Measurements from ENCODE around the gene CHFR. TPM values are rescaled to one million over a fixed set of nuclear protein-coding genes. Genes with fewer than 3 reads are reported as not detected.
A peak's percentile ranks its signal among the peaks of the same experiment; 100 is the strongest.

CHFR gene
- total and polyA plus RNA-seq, 2 of the 4 experiments (the other 2 are of a cell fraction) = 13.4 to 35.3 TPM

DNA sequence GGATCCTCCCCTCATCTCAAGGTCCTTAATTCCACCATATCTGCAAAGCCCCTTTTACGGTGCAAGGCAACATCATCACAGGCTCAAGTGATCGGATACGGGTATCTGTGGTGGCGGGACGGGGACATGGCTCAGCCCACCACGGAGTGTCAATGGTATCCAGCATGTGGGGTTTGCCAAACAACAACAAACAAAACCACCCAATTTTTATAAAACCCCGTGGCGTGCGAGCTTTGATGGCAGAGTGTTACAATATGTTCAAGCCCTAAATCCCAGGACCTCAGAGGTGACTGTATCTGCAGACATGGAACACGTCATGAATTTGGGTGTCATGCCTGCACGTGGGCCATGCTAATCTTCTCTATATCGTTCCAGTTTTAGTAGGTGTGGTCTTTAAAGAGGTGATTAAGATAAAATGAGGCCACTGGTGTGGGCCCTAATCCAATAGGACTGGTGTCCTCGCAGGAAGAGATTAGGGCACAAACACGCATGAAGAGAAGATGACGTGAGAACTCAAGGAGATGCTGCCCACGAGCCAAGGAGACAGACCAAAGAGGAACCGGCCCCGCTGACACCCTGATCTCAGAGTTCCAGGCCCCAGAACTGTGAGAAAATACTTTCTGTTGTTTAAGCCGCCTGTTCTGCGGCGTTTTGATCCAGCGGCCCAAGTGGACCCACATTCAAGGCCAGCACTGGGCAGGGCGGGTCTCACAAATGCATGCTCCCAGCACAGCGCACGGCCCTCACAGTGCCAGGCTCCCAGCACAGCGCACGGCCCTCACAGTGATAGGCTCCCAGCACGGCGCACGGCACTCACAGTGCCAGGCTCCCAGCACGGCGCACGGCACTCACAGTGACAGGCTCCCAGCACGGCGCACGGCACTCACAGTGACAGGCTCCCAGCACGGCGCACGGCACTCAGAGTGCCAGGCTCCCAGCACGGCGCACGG, 52.1 kb downstream of the CHFR start (continued):
- no peak for TF ChIP-seq RCOR1 (IDR thresholded peaks at IDR 0.05; ENCODE audit: insufficient replicate concordance, low read length)
- TF ChIP-seq FOS (IDR thresholded peaks at IDR 0.05; ENCODE audit: low read depth, low read length) = no peak

GRCh38 chr12:132834181-132834711, 53.2 kb downstream of the CHFR start:
- H4K91ac ChIP-seq (ENCODE audit: insufficient read depth, low read depth, low read length) = no peak overlapping the region
- peaks cover 27% of the 10 kb centered on the region for H3K36me3 ChIP-seq (ENCODE audit: control insufficient read depth, insufficient read depth, low read length)
- no peak overlapping the region for H3K14ac ChIP-seq (replicated peaks; ENCODE audit: low read depth, low read length)
- peaks cover 6% of the 10 kb centered on the region; the same call in 1 of the 2 replicates for H3K9me1 ChIP-seq (ENCODE audit: insufficient read depth, low read length)
- peak overlapping the region; percentile 7 for H2AFZ ChIP-seq (replicated peaks; ENCODE audit: low read length, poor library complexity)
- no peak overlapping the region for H2AK5ac ChIP-seq (ENCODE audit: low read depth, low read length)
- no peak for ATAC-seq (ENCODE audit: low read depth)
- no peaks in the 10 kb centered on the region for H3K9me3 ChIP-seq (ENCODE audit: control insufficient read depth, insufficient read depth, low read length)
- H2BK15ac ChIP-seq (ENCODE audit: low read depth, low read length) = no peak overlapping the region
- no peak for DNase-seq
- no peak overlapping the region for H3K23ac ChIP-seq (ENCODE audit: low read depth, low read length)
- no peak overlapping the region for H4K8ac ChIP-seq (ENCODE audit: low read depth in 2 of 2, low read length in 2 of 2)
- no peak overlapping the region for H3K4me3 ChIP-seq (ENCODE audit: insufficient read depth, low read depth, low read length)
- no peak overlapping the region for H3K9ac ChIP-seq (ENCODE audit: low read depth, low read length)
- no peak overlapping the region for H2AK9ac ChIP-seq (replicated peaks; ENCODE audit: low read depth, low read length, poor library complexity)
- no peak overlapping the region for H3K4ac ChIP-seq (ENCODE audit: low read depth, low read length)
- no peak overlapping the region for H2BK5ac ChIP-seq (ENCODE audit: low read depth, low read length, poor library complexity, severe bottlenecking)
- H4K20me1 ChIP-seq (ENCODE audit: insufficient read depth, low read length) = no peaks in the 10 kb centered on the region; the same call in 1 of the 2 replicates
- H3K27ac ChIP-seq (ENCODE audit: insufficient read depth, low read length) = no peak overlapping the region
- H3K4me2 ChIP-seq (ENCODE audit: low read depth, low read length) = no peak overlapping the region
- peaks cover 4% of the 10 kb centered on the region for H3K4me1 ChIP-seq (ENCODE audit: control insufficient read depth, insufficient read depth, low read length)
- no peaks in the 10 kb centered on the region for H3K27me3 ChIP-seq (ENCODE audit: control insufficient read depth, insufficient read depth, low read length)
- no peak overlapping the region for H2BK20ac ChIP-seq (ENCODE audit: low read depth, low read length)
- no peak overlapping the region for H4K5ac ChIP-seq (ENCODE audit: low read depth, low read length)
- no peak overlapping the region for H2BK120ac ChIP-seq (ENCODE audit: low read depth, low read length)
- no peak overlapping the region for H3K56ac ChIP-seq (ENCODE audit: extremely low read depth, insufficient read depth, low read length)
- intact Hi-C loops (cut with micrococcal nuclease) = no loop called here
- no peak overlapping the region for H3K18ac ChIP-seq (ENCODE audit: low read depth, low read length)
- ChIA-PET CTCF (no interaction called here), POLR2A (ENCODE audit: unreplicated experiment) (interaction anchor here (1.1 kb wide), 1 partner anchor 12 kb away, joined by 3 read pairs; no protein-coding TSS in a partner anchor)
- in situ Hi-C loops (cut with MboI; ENCODE audit: low sequenced_read_pairs) = no loop called here
- TF ChIP-seq NFE2L2 (IDR thresholded peaks at IDR 0.05; ENCODE audit: low read depth, low read length) (no peak), MXI1 (IDR thresholded peaks at IDR 0.05; ENCODE audit: borderline replicate concordance, low read depth, low read length) (no peak), CHD1 (IDR thresholded peaks at IDR 0.05; ENCODE audit: low read depth, low read length) (no peak), RCOR1 (IDR thresholded peaks at IDR 0.05; ENCODE audit: insufficient replicate concordance, low read length) (no peak), MAFK (IDR thresholded peaks at IDR 0.05; ENCODE audit: low read depth, low read length) (no peak), FOS (IDR thresholded peaks at IDR 0.05; ENCODE audit: low read depth, low read length) (no peak), MAZ (IDR thresholded peaks at IDR 0.05; ENCODE audit: borderline replicate concordance, low read depth, low read length) (no peak), POLR2A (IDR thresholded peaks at IDR 0.05; ENCODE audit: low read depth, low read length) (no peak), RFX5 (IDR thresholded peaks at IDR 0.05; ENCODE audit: low read depth, low read length) (no peak), CEBPB (IDR thresholded peaks at IDR 0.05; ENCODE audit: low read depth, low read length) (no peak), SMC3 (IDR thresholded peaks at IDR 0.05; ENCODE audit: low read depth, low read length) (no peak), BHLHE40 (IDR thresholded peaks at IDR 0.05; ENCODE audit: low read depth, low read length) (no peak)
- TF ChIP-seq, protein P1, sequence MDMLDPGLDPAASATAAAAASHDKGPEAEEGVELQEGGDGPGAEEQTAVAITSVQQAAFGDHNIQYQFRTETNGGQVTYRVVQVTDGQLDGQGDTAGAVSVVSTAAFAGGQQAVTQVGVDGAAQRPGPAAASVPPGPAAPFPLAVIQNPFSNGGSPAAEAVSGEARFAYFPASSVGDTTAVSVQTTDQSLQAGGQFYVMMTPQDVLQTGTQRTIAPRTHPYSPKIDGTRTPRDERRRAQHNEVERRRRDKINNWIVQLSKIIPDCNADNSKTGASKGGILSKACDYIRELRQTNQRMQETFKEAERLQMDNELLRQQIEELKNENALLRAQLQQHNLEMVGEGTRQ (IDR thresholded peaks at IDR 0.05; ENCODE audit: low read depth, low read length) = no peak
- no TSS peak for BruUV-seq (replicated peaks)
- no CpG with 5 or more reads among the region's 5 CpGs for WGBS, 2 experiments (ENCODE audit: extremely low coverage in 2 of 2, insufficient read length in 1 of 2)
- dilution Hi-C loops (cut with HindIII; ENCODE audit: low sequenced_read_pairs, unreplicated experiment) = no loop called here
- H3K79me1 ChIP-seq (ENCODE audit: low read depth in 1 of 2, low read length in 2 of 2) = peaks cover 0 to 20% of the 10 kb centered on the region in 2 experiments; a peak in 3 of 4 replicates
